Trophoblast cell (in vitro differentiated cells and primary cell): ENCODE data around the gene TNS3.
A peak's percentile ranks its signal among the peaks of the same experiment; 100 is the strongest.

Source experiments
- DNase-seq, 2 donors: peaks; one replicate each; pipeline ENCODE4 v3.0.0-alpha.2; 2016
- H2AFZ ChIP-seq: 2 replicates; pipeline ENCODE4 v1.6.1; 2013; ENCODE audit warnings: low read length, moderate library complexity, mild to moderate bottlenecking; ENCODE audit not compliant: insufficient read depth, poor library complexity
- H2AK5ac ChIP-seq: 2 replicates; pipeline ENCODE4 v1.6.1; 2013; ENCODE audit warnings: mild to moderate bottlenecking, low read length
- H2BK120ac ChIP-seq: 2 replicates; pipeline ENCODE4 v1.6.1; 2013; ENCODE audit warnings: low read length, mild to moderate bottlenecking, moderate library complexity; ENCODE audit not compliant: insufficient read depth, poor library complexity
- H2BK12ac ChIP-seq: 2 replicates; pipeline ENCODE4 v1.6.1; 2013; ENCODE audit warnings: mild to moderate bottlenecking, low read length, moderate library complexity
- H2BK5ac ChIP-seq: 2 replicates; pipeline ENCODE4 v1.6.1; 2013; ENCODE audit warnings: low read length, low read depth, moderate library complexity, mild to moderate bottlenecking; ENCODE audit not compliant: poor library complexity
- H3K14ac ChIP-seq: 2 replicates; pipeline ENCODE4 v1.6.1; 2013; ENCODE audit warnings: mild to moderate bottlenecking, low read length
- H3K18ac ChIP-seq: 2 replicates; pipeline ENCODE4 v1.6.1; 2013; ENCODE audit warnings: mild to moderate bottlenecking, low read length
- H3K23ac ChIP-seq: 2 replicates; pipeline ENCODE4 v1.6.1; 2013; ENCODE audit warnings: low read length
- H3K27ac ChIP-seq: 2 replicates; pipeline ENCODE4 v1.5.1; 2013; ENCODE audit warnings: low read depth, mild to moderate bottlenecking, inconsistent platforms, low read length, moderate library complexity
- H3K27me3 ChIP-seq: 2 replicates; pipeline ENCODE4 v1.6.1; 2013; ENCODE audit warnings: inconsistent platforms, mild to moderate bottlenecking, low read length, moderate library complexity; ENCODE audit not compliant: insufficient read depth
- H3K36me3 ChIP-seq, 2 experiments: 1 replicate in 1 of 2; 2 replicates in 1 of 2; pipeline ENCODE4 v1.6.1; 2013; ENCODE audit warnings: low read length in 2 of 2, mild to moderate bottlenecking in 2 of 2, moderate library complexity in 1 of 2; ENCODE audit not compliant: insufficient read depth in 2 of 2, control insufficient read depth in 1 of 2
- H3K4ac ChIP-seq: 2 replicates; pipeline ENCODE4 v1.6.1; 2013; ENCODE audit warnings: low read depth, mild to moderate bottlenecking, low read length, moderate library complexity
- H3K4me1 ChIP-seq, 2 experiments: 1 replicate in 1 of 2; 2 replicates in 1 of 2; pipeline ENCODE4 v1.6.1; 2013; ENCODE audit warnings: low read length in 2 of 2, mild to moderate bottlenecking in 2 of 2, moderate library complexity in 1 of 2; ENCODE audit not compliant: insufficient read depth in 2 of 2, control insufficient read depth in 1 of 2
- H3K4me2 ChIP-seq: 2 replicates; pipeline ENCODE4 v1.6.1; 2013; ENCODE audit warnings: inconsistent platforms, mild to moderate bottlenecking, low read length, moderate library complexity
- H3K4me3 ChIP-seq: 2 replicates; pipeline ENCODE4 v1.5.1; 2013; ENCODE audit warnings: mild to moderate bottlenecking, low read depth, low read length, inconsistent platforms
- H3K79me1 ChIP-seq: one replicate; pipeline ENCODE4 v1.6.1; 2013; ENCODE audit warnings: low read length
- H3K79me2 ChIP-seq: 2 replicates; pipeline ENCODE4 v1.6.1; 2013; ENCODE audit warnings: low read length, mild to moderate bottlenecking; ENCODE audit not compliant: control insufficient read depth, insufficient read depth, poor library complexity
- H3K9ac ChIP-seq: 2 replicates; pipeline ENCODE4 v1.6.1; 2013; ENCODE audit warnings: mild to moderate bottlenecking, low read length
- H3K9me3 ChIP-seq: 2 replicates; pipeline ENCODE4 v1.6.1; 2013; ENCODE audit warnings: low read depth, mild to moderate bottlenecking, control low read depth, inconsistent platforms, low read length; ENCODE audit not compliant: insufficient read depth
- H4K12ac ChIP-seq: 2 replicates; pipeline ENCODE4 v1.6.1; 2013; ENCODE audit warnings: low read depth, mild to moderate bottlenecking, low read length, moderate library complexity
- H4K8ac ChIP-seq: 2 replicates; pipeline ENCODE4 v1.6.1; 2013; ENCODE audit warnings: low read depth, mild to moderate bottlenecking, low read length, moderate library complexity
- H4K91ac ChIP-seq: one replicate; pipeline ENCODE4 v1.6.1; 2013; ENCODE audit warnings: low read depth, mild to moderate bottlenecking, low read length, moderate library complexity
- WGBS: extraction: QIAGEN DNeasy Blood & Tissue Kit; methylation state at CpG from one replicate; pipeline ENCODE4 v1.1.7; 2013; ENCODE audit warnings: missing lambda C conversion rate; ENCODE audit not compliant: insufficient read length, insufficient coverage; ENCODE audit errors: extremely low coverage; 5-methylcytosine and 5-hydroxymethylcytosine counted together

The TNS3 gene

GRCh38 chr7:47568547-47568946 is 13.4 kb downstream of the TNS3 start:
- H3K23ac ChIP-seq: no peak overlapping the region
- H3K4me2 ChIP-seq: no peak overlapping the region
- H2BK120ac ChIP-seq: no peak overlapping the region
- no peaks in the 10 kb centered on the region for H3K9me3 ChIP-seq
- no peak overlapping the region for H3K9ac ChIP-seq
- peaks cover 19% of the 10 kb centered on the region for H3K79me1 ChIP-seq
- H2AFZ ChIP-seq: no peak overlapping the region
- no peak overlapping the region for H2BK5ac ChIP-seq
- no peak overlapping the region for H3K27ac ChIP-seq
- H4K12ac ChIP-seq: no peak overlapping the region
- H4K8ac ChIP-seq: no peak overlapping the region
- H2AK5ac ChIP-seq: no peak overlapping the region
- DNase-seq: no peak
- no peaks in the 10 kb centered on the region for H3K27me3 ChIP-seq
- H3K79me2 ChIP-seq: peaks cover 31% of the 10 kb centered on the region
- H3K18ac ChIP-seq: no peak overlapping the region
- peaks cover 20 to 22% of the 10 kb centered on the region in 2 experiments for H3K4me1 ChIP-seq
- no peak overlapping the region for H3K14ac ChIP-seq
- WGBS: no CpG with 5 or more reads among the region's 13 CpGs
- no peak overlapping the region for H2BK12ac ChIP-seq
- no peak overlapping the region for H4K91ac ChIP-seq
- peaks cover 41 to 45% of the 10 kb centered on the region in 2 experiments for H3K36me3 ChIP-seq
- H3K4me3 ChIP-seq: no peak overlapping the region
- peak overlapping the region; percentile 8 for H3K4ac ChIP-seq

- Histone ChIP-seq H3K27me3 (no peaks in the 10 kb centered on the region), H4K12ac (no peak overlapping the region), H2BK120ac (no peak overlapping the region), H2AK5ac (no peak overlapping the region), H3K4me1 (peaks cover 17 to 20% of the 10 kb centered on the region in 2 experiments), H3K18ac (no peak overlapping the region), H3K4ac (peak overlapping the region; percentile 5), H2BK12ac (no peak overlapping the region), H2AFZ (no peak overlapping the region), H3K9me3 (no peaks in the 10 kb centered on the region), H3K4me2 (no peak overlapping the region), H3K23ac (no peak overlapping the region), H2BK5ac (no peak overlapping the region), H3K9ac (no peak overlapping the region), H3K79me1 (peaks cover 16% of the 10 kb centered on the region), H3K4me3 (no peak overlapping the region), H3K36me3 (peaks cover 42 to 47% of the 10 kb centered on the region in 2 experiments), H3K27ac (no peak overlapping the region), H3K79me2 (peaks cover 26% of the 10 kb centered on the region), H3K14ac (no peak overlapping the region), H4K91ac (no peak overlapping the region), H4K8ac (no peak overlapping the region)
- no peak for DNase-seq
- no CpG with 5 or more reads among the region's 7 CpGs for WGBS
Measured at GRCh38 chr7:47568056-47568455, 13.9 kb downstream of the TNS3 start.

- H3K14ac ChIP-seq: no peak overlapping the region
- H4K91ac ChIP-seq: no peak overlapping the region
- H3K18ac ChIP-seq: peak overlapping the region; percentile 22
- no peak overlapping the region for H4K12ac ChIP-seq
- H2BK12ac ChIP-seq: no peak overlapping the region
- H3K9me3 ChIP-seq: no peaks in the 10 kb centered on the region
- H3K4me2 ChIP-seq: no peak overlapping the region
- H3K79me1 ChIP-seq: peaks cover 9% of the 10 kb centered on the region
- peak overlapping the region; percentile 28 for H3K4ac ChIP-seq
- H4K8ac ChIP-seq: no peak overlapping the region
- no peak overlapping the region for H2AFZ ChIP-seq
- H3K27me3 ChIP-seq: no peaks in the 10 kb centered on the region
- no peak overlapping the region for H2AK5ac ChIP-seq
- no CpG with 5 or more reads among the region's 11 CpGs for WGBS
- H3K36me3 ChIP-seq: peaks cover 31 to 36% of the 10 kb centered on the region in 2 experiments
- no peak overlapping the region for H2BK5ac ChIP-seq
- H3K9ac ChIP-seq: no peak overlapping the region
- no peak overlapping the region for H2BK120ac ChIP-seq
- peaks cover 9% of the 10 kb centered on the region for H3K79me2 ChIP-seq
- no peak for DNase-seq
- peaks cover 6 to 21% of the 10 kb centered on the region in 2 experiments for H3K4me1 ChIP-seq
- H3K27ac ChIP-seq: no peak overlapping the region
- no peak overlapping the region for H3K23ac ChIP-seq
- no peak overlapping the region for H3K4me3 ChIP-seq
Measured at GRCh38 chr7:47565640-47566250, 16.2 kb downstream of the TNS3 start.

GRCh38 chr7:47563521-47563920 is 18.4 kb downstream of the TNS3 start:
- Histone ChIP-seq H3K4me2 (no peak overlapping the region), H3K27me3 (no peaks in the 10 kb centered on the region), H2BK120ac (no peak overlapping the region), H2AK5ac (no peak overlapping the region), H2BK12ac (peak overlapping the region; percentile 12), H3K9me3 (no peaks in the 10 kb centered on the region), H4K91ac (no peak overlapping the region), H3K79me1 (peaks cover 29% of the 10 kb centered on the region), H3K36me3 (peaks cover 27 to 32% of the 10 kb centered on the region in 2 experiments), H3K9ac (no peak overlapping the region), H3K4me3 (no peak overlapping the region), H4K8ac (no peak overlapping the region), H2AFZ (no peak overlapping the region), H2BK5ac (no peak overlapping the region), H3K79me2 (peaks cover 22% of the 10 kb centered on the region), H4K12ac (no peak overlapping the region), H3K14ac (no peak overlapping the region), H3K23ac (no peak overlapping the region), H3K27ac (no peak overlapping the region), H3K18ac (peak overlapping the region; percentile 42), H3K4me1 (peaks cover 19 to 39% of the 10 kb centered on the region in 2 experiments), H3K4ac (peak overlapping the region; percentile 73)
- WGBS: no CpG with 5 or more reads among the region's 4 CpGs
- no peak for DNase-seq
